GM13976 (cell line): ENCODE results near the gene SMAD2.

Source experiments
- DNase-seq: peaks from one replicate; pipeline ENCODE4 v3.0.0; 2012; ENCODE audit warnings: low spot score
- CTCF ChIP-seq: IDR thresholded peaks from 2 replicates; pipeline ENCODE4 v1.5.1; 2012; ENCODE audit warnings: borderline replicate concordance, mild to moderate bottlenecking; ENCODE audit not compliant: insufficient read depth; ENCODE audit errors: extremely low read depth, missing control alignments, control extremely low read depth
- in situ Hi-C: fragments of 300-500 bp; cut with MboI; formaldehyde crosslinking; loops from one replicate; pipeline ENCODE4 v1.12.0; 2022; ENCODE audit warnings: low sequenced_read_pairs, mixed read lengths, inconsistent platforms; ENCODE audit not compliant: unreplicated experiment

Gene SMAD2

GRCh38 chr18:47926101-47926850 lies 4.2 kb downstream of the SMAD2 start:
- in situ Hi-C loops = no loop called here
- TF ChIP-seq CTCF = no peak
- DNase-seq = no peak

- no peak for DNase-seq
- in situ Hi-C loops = no loop called here
Observed at GRCh38 chr18:47919916-47920315, 10.5 kb downstream of the SMAD2 start.

GRCh38 chr18:47917923-47918610 lies 12.4 kb downstream of the SMAD2 start:
- in situ Hi-C loops = no loop called here
- TF ChIP-seq CTCF = no peak
- DNase-seq = peak; percentile 22

More at GRCh38 chr18:47919916-47920315, 10.5 kb downstream of the SMAD2 start:
- no peak for TF ChIP-seq CTCF

- no peak for TF ChIP-seq CTCF
- in situ Hi-C loops = no loop called here
- no peak for DNase-seq
Observed at GRCh38 chr18:47915930-47916329, 14.5 kb downstream of the SMAD2 start.

- in situ Hi-C loops = no loop called here
- no peak for TF ChIP-seq CTCF
- no peak for DNase-seq
Observed at GRCh38 chr18:47915229-47915628, 15.2 kb downstream of the SMAD2 start.

- in situ Hi-C loops = no loop called here
- DNase-seq = no peak
- no peak for TF ChIP-seq CTCF
Observed at GRCh38 chr18:47912794-47913585, 17.5 kb downstream of the SMAD2 start.
